GM21723 (cell line): Measurements from ENCODE around the gene RNF157.
"Not testable (repeated sequence)": the region's sequence is repeated elsewhere in the genome, so short reads cannot be mapped to it uniquely, and the experiment has no call there.

Experiments
- ATAC-seq: cut with Tn5 transposase; IDR thresholded peaks from one replicate; pipeline ENCODE4 v1.9.1; 2021; ENCODE audit warnings: mild to moderate bottlenecking, moderate library complexity; ENCODE audit not compliant: unreplicated experiment

Gene RNF157

GRCh38 chr17:76270770-76271668 is 30.7 kb upstream of the RNF157 start:
- no peak for ATAC-seq

GRCh38 chr17:76270127-76270592 is 29.9 kb upstream of the RNF157 start:
- ATAC-seq = no peak

GRCh38 chr17:76268991-76269981 is 29.0 kb upstream of the RNF157 start:
- ATAC-seq = no peak

GRCh38 chr17:76268015-76268749 is 27.9 kb upstream of the RNF157 start:
- no peak for ATAC-seq

- not testable (repeated sequence) for ATAC-seq
Observed at GRCh38 chr17:76267581-76268001, 27.3 kb upstream of the RNF157 start.

GRCh38 chr17:76267051-76267576 is 26.8 kb upstream of the RNF157 start:
- no peak for ATAC-seq

- ATAC-seq = no peak
Observed at GRCh38 chr17:76266244-76266938, 26.1 kb upstream of the RNF157 start.

GRCh38 chr17:76265624-76266243 is 25.4 kb upstream of the RNF157 start:
- ATAC-seq = no peak

GRCh38 chr17:76264755-76265623 is 24.7 kb upstream of the RNF157 start, which contains the start of gene UBALD2:
UBALD2 (plus strand) TSS chr17:76265348; CDS start chr17:76265506, 158 bp downstream.
- ATAC-seq = peak; percentile 66

GRCh38 chr17:76264425-76264754 is 24.1 kb upstream of the RNF157 start:
- ATAC-seq = no peak

- ATAC-seq = no peak
Observed at GRCh38 chr17:76263896-76264295, 23.6 kb upstream of the RNF157 start.

- no peak for ATAC-seq
Observed at GRCh38 chr17:76262732-76263344, 22.5 kb upstream of the RNF157 start.

GRCh38 chr17:76261421-76262215 is 21.3 kb upstream of the RNF157 start:
- ATAC-seq = no peak

GRCh38 chr17:76260669-76261068 is 20.4 kb upstream of the RNF157 start:
- no peak for ATAC-seq

- ATAC-seq = no peak
Observed at GRCh38 chr17:76260220-76260619, 19.9 kb upstream of the RNF157 start.

GRCh38 chr17:76256430-76257050 is 16.2 kb upstream of the RNF157 start:
- not testable (repeated sequence) for ATAC-seq
